ENCODE measurements around the gene FGD6.
"Not testable (repeated sequence)": the region's sequence is repeated elsewhere in the genome, so short reads cannot be mapped to it uniquely, and the experiment has no call there.

FGD6 gene

GRCh38 chr12:95217377-95218149 lies at the start of gene FGD6, which contains the start of gene VEZT:
Gene FGD6 (minus strand): TSS chr12:95217467. CDS start chr12:95217240, 227 bp downstream.
Gene VEZT (plus strand): TSS chr12:95217807. CDS start chr12:95217851, 44 bp downstream.
- DNase-seq = peak; percentile 90

GRCh38 chr12:95266254-95266653 lies 49.0 kb upstream of the FGD6 start:
- DNase-seq = no peak

- DNase-seq = no peak
Observed at GRCh38 chr12:95265765-95266164, 48.5 kb upstream of the FGD6 start.

GRCh38 chr12:95262808-95263207 lies 45.5 kb upstream of the FGD6 start:
- no peak for DNase-seq

- DNase-seq = no peak
Observed at GRCh38 chr12:95261109-95261508, 43.8 kb upstream of the FGD6 start.

- DNase-seq = no peak
Observed at GRCh38 chr12:95259368-95259767, 42.1 kb upstream of the FGD6 start.

- DNase-seq = no peak
Observed at GRCh38 chr12:95258803-95259202, 41.5 kb upstream of the FGD6 start.

GRCh38 chr12:95258151-95258550 lies 40.9 kb upstream of the FGD6 start:
- no peak for DNase-seq

GRCh38 chr12:95257541-95257940 lies 40.3 kb upstream of the FGD6 start:
- DNase-seq = no peak

GRCh38 chr12:95253386-95253785 lies 36.1 kb upstream of the FGD6 start:
- DNase-seq = no peak

GRCh38 chr12:95248604-95249360 lies 31.5 kb upstream of the FGD6 start:
- no peak for DNase-seq

- no peak for DNase-seq
Observed at GRCh38 chr12:95248095-95248494, 30.8 kb upstream of the FGD6 start.

- DNase-seq = no peak
Observed at GRCh38 chr12:95244350-95244749, 27.1 kb upstream of the FGD6 start.

- DNase-seq = no peak
Observed at GRCh38 chr12:95243497-95244183, 26.4 kb upstream of the FGD6 start.

- DNase-seq = no peak
Observed at GRCh38 chr12:95241761-95242506, 24.7 kb upstream of the FGD6 start.

- DNase-seq = not testable (repeated sequence)
Observed at GRCh38 chr12:95241138-95241537, 23.9 kb upstream of the FGD6 start.

GRCh38 chr12:95240556-95240955 lies 23.3 kb upstream of the FGD6 start:
- no peak for DNase-seq

- not testable (repeated sequence) for DNase-seq
Observed at GRCh38 chr12:95239835-95240234, 22.6 kb upstream of the FGD6 start.

- no peak for DNase-seq
Observed at GRCh38 chr12:95239216-95239615, 21.9 kb upstream of the FGD6 start.

GRCh38 chr12:95238150-95238549 lies 20.9 kb upstream of the FGD6 start:
- no peak for DNase-seq

- no peak for DNase-seq
Observed at GRCh38 chr12:95237315-95237714, 20.0 kb upstream of the FGD6 start.

- DNase-seq = not testable (repeated sequence)
Observed at GRCh38 chr12:95235621-95236020, 18.4 kb upstream of the FGD6 start.

- not testable (repeated sequence) for DNase-seq
Observed at GRCh38 chr12:95234187-95234586, 16.9 kb upstream of the FGD6 start.
